Measurements from ENCODE around the gene NHS. TPM values are rescaled to one million over a fixed set of nuclear protein-coding genes. Genes with fewer than 3 reads are reported as not detected.

NHS gene
- total and polyA plus RNA-seq, 5 donors, result 0.61 to 1.7 (median 1.6) TPM

GRCh38 chrX:17405225-17405969 lies 30.4 kb downstream of the NHS start:
- Histone ChIP-seq H3K9me3 (ENCODE audit: control insufficient read depth, low read length) (no peaks in the 10 kb centered on the region), H3K27me3 (ENCODE audit: control insufficient read depth, insufficient read depth) (no peaks in the 10 kb centered on the region), H3K27ac (ENCODE audit: low read length) (no peak overlapping the region), H3K4me1 (ENCODE audit: control insufficient read depth, insufficient read depth, low read length) (peaks cover 3% of the 10 kb centered on the region), H3K4me3 (ENCODE audit: low read length) (no peak overlapping the region)
- DNase-seq (no peak), ATAC-seq (no peak)
- intact Hi-C loops (cut with DNase I), result no loop called here
- WGBS, result 87% methylated on average over 5 of the region's 5 CpGs

DNA sequence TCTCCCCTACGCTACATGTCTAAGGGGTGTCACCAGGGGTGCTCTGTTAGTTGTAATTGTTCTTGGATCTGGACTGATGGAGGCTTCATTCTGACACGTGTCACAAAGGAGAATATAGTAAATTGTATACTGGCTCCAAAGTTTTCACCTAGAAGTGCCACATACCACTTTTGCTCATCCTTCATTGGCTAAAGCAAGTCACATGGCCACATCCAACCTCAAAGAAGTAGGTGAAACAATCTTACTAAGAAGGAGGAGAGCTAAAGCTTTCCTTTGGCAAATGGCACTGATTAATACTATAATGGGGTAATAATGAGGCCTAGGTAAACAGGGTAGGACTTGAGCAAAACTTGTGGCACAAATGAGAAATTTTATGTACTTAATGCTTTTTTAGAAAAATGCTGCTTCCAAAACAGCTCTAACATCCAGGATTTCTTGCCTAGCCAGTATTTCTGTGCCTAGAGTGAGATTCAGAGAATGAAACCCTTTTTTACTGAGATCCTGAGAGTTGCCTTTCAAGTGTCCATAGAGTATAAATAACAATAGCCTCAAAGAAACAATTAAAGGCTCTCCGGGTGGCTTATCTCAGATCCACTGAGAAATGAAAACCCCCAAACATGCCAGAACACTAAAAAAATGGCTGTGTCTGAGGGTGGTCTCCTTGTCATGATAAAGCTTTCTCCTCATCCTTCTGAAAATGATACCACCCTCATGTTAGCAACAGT lies 34.7 kb downstream of the NHS start:
- WGBS, result 77% methylated on average over 3 of the region's 3 CpGs
- H3K27me3 ChIP-seq (ENCODE audit: control insufficient read depth, insufficient read depth), result no peaks in the 10 kb centered on the region
- no peak overlapping the region for H3K4me3 ChIP-seq (ENCODE audit: low read length)
- H3K4me1 ChIP-seq (ENCODE audit: control insufficient read depth, insufficient read depth, low read length), result no peaks in the 10 kb centered on the region
- ATAC-seq (no peak), DNase-seq (no peak)
- no peaks in the 10 kb centered on the region for H3K9me3 ChIP-seq (ENCODE audit: control insufficient read depth, low read length)
- intact Hi-C loops (cut with DNase I), result no loop called here
- H3K27ac ChIP-seq (ENCODE audit: low read length), result no peak overlapping the region

DNA sequence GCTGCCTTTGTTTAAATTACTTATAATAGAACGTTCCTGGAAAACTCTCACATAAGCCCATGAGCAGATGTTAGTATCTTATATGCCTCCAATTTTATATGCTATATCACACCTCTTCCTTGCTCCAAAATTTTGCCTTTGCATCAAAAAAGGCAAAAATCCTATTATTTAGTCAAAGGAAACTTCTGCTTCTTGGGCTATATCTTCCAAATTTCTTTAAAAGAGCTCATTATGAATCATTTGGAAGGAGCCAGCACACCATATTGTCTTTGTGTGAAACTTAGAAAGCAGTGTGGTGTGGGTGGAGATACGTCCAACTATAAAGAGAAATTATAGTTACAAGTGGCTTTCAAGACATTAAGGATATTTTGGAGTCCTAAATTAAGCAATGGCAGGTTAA lies 35.7 kb downstream of the NHS start:
- no peaks in the 10 kb centered on the region for H3K27me3 ChIP-seq (ENCODE audit: control insufficient read depth, insufficient read depth)
- H3K4me1 ChIP-seq (ENCODE audit: control insufficient read depth, insufficient read depth, low read length), result no peaks in the 10 kb centered on the region
- intact Hi-C loops (cut with DNase I), result no loop called here
- ATAC-seq (no peak), DNase-seq (no peak)
- 52% methylated on average over 2 of the region's 2 CpGs for WGBS
- no peaks in the 10 kb centered on the region for H3K9me3 ChIP-seq (ENCODE audit: control insufficient read depth, low read length)
- no peak overlapping the region for H3K27ac ChIP-seq (ENCODE audit: low read length)
- no peak overlapping the region for H3K4me3 ChIP-seq (ENCODE audit: low read length)

DNA sequence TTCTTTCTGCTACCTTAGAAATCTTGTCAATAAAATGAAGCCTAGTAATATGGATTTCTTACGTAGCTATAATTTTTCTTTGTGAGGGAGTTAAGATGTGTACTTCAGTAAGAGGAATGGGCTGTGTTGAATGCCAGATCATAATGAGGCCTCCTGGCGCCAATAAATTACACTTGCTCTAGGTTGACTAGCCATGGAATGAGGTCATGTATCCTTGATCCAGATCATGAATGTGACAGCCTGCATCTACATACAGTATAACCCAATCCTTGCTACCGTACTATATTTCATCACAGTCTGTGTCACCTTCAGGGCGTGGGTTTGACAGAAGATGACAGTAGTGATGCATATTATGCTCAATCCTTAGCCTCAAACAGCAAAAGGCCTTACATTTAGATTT lies 36.2 kb downstream of the NHS start:
- ATAC-seq (no peak), DNase-seq (no peak)
- no peaks in the 10 kb centered on the region for H3K9me3 ChIP-seq (ENCODE audit: control insufficient read depth, low read length)
- H3K27ac ChIP-seq (ENCODE audit: low read length), result no peak overlapping the region
- H3K4me1 ChIP-seq (ENCODE audit: control insufficient read depth, insufficient read depth, low read length), result no peaks in the 10 kb centered on the region
- no peaks in the 10 kb centered on the region for H3K27me3 ChIP-seq (ENCODE audit: control insufficient read depth, insufficient read depth)
- intact Hi-C loops (cut with DNase I), result no loop called here
- H3K4me3 ChIP-seq (ENCODE audit: low read length), result no peak overlapping the region
- 91% methylated on average over 4 of the region's 4 CpGs for WGBS

- 70% methylated on average over 4 of the region's 4 CpGs for whole genome bisulfite sequencing
- no peak for DNase-seq
- intact Hi-C loops (cut with DNase I), result no loop called here
- no peak for ATAC-seq
- no peak overlapping the region for H3K4me3 ChIP-seq (ENCODE audit: low read length)
- no peaks in the 10 kb centered on the region for H3K27me3 ChIP-seq (ENCODE audit: control insufficient read depth, insufficient read depth)
- H3K27ac ChIP-seq (ENCODE audit: low read length), result no peak overlapping the region
- no peaks in the 10 kb centered on the region for H3K4me1 ChIP-seq (ENCODE audit: control insufficient read depth, insufficient read depth, low read length)
- H3K9me3 ChIP-seq (ENCODE audit: control insufficient read depth, low read length), result no peaks in the 10 kb centered on the region
Measured at GRCh38 chrX:17412692-17413091, 37.7 kb downstream of the NHS start.

GRCh38 chrX:17413228-17413627 lies 38.2 kb downstream of the NHS start:
- Histone ChIP-seq H3K9me3 (ENCODE audit: control insufficient read depth, low read length) (no peaks in the 10 kb centered on the region), H3K4me3 (ENCODE audit: low read length) (no peak overlapping the region), H3K27me3 (ENCODE audit: control insufficient read depth, insufficient read depth) (no peaks in the 10 kb centered on the region), H3K4me1 (ENCODE audit: control insufficient read depth, insufficient read depth, low read length) (no peaks in the 10 kb centered on the region), H3K27ac (ENCODE audit: low read length) (no peak overlapping the region)
- ATAC-seq (no peak), DNase-seq (no peak)
- WGBS, result 85% methylated on average over 4 of the region's 4 CpGs
- intact Hi-C loops (cut with DNase I), result no loop called here

- H3K27me3 ChIP-seq (ENCODE audit: control insufficient read depth, insufficient read depth), result no peaks in the 10 kb centered on the region
- DNase-seq (no peak), ATAC-seq (no peak)
- intact Hi-C loops (cut with DNase I), result no loop called here
- peak overlapping the region; percentile 58 for H3K27ac ChIP-seq (ENCODE audit: low read length)
- H3K4me1 ChIP-seq (ENCODE audit: control insufficient read depth, insufficient read depth, low read length), result no peaks in the 10 kb centered on the region
- WGBS, result 66% methylated on average over 7 of the region's 7 CpGs
- H3K9me3 ChIP-seq (ENCODE audit: control insufficient read depth, low read length), result no peaks in the 10 kb centered on the region
- H3K4me3 ChIP-seq (ENCODE audit: low read length), result no peak overlapping the region
Measured at GRCh38 chrX:17414027-17414658, 39.1 kb downstream of the NHS start.

GRCh38 chrX:17414839-17415238 lies 39.8 kb downstream of the NHS start:
- intact Hi-C loops (cut with DNase I), result no loop called here
- H3K27ac ChIP-seq (ENCODE audit: low read length), result peak overlapping the region; percentile 58
- no peak overlapping the region for H3K4me3 ChIP-seq (ENCODE audit: low read length)
- ATAC-seq, result peak; percentile 84 to 87
- no peaks in the 10 kb centered on the region for H3K4me1 ChIP-seq (ENCODE audit: control insufficient read depth, insufficient read depth, low read length)
- no peaks in the 10 kb centered on the region for H3K9me3 ChIP-seq (ENCODE audit: control insufficient read depth, low read length)
- WGBS, result 12% methylated on average over 6 of the region's 6 CpGs
- H3K27me3 ChIP-seq (ENCODE audit: control insufficient read depth, insufficient read depth), result no peaks in the 10 kb centered on the region
- DNase-seq, result peak; percentile 57 to 82 (median 68)

GRCh38 chrX:17415242-17415810 lies 40.3 kb downstream of the NHS start:
- 29% methylated on average over 3 of the region's 3 CpGs for WGBS

GRCh38 chrX:17417372-17417771 lies 42.4 kb downstream of the NHS start:
- H3K4me3 ChIP-seq (ENCODE audit: low read length), result no peak overlapping the region
- DNase-seq, result no peak
- ATAC-seq, result no peak
- H3K4me1 ChIP-seq (ENCODE audit: control insufficient read depth, insufficient read depth, low read length), result no peaks in the 10 kb centered on the region
- H3K27ac ChIP-seq (ENCODE audit: low read length), result no peak overlapping the region
- intact Hi-C loops (cut with DNase I), result no loop called here
- no peaks in the 10 kb centered on the region for H3K27me3 ChIP-seq (ENCODE audit: control insufficient read depth, insufficient read depth)
- H3K9me3 ChIP-seq (ENCODE audit: control insufficient read depth, low read length), result no peaks in the 10 kb centered on the region

More at GRCh38 chrX:17415242-17415810, 40.3 kb downstream of the NHS start:
- DNase-seq (no peak), ATAC-seq (peak in 1 of 2 donors; percentile 14)
- H3K4me1 ChIP-seq (ENCODE audit: control insufficient read depth, insufficient read depth, low read length), result no peaks in the 10 kb centered on the region
- intact Hi-C loops (cut with DNase I), result no loop called here
- no peaks in the 10 kb centered on the region for H3K9me3 ChIP-seq (ENCODE audit: control insufficient read depth, low read length)
- H3K27me3 ChIP-seq (ENCODE audit: control insufficient read depth, insufficient read depth), result no peaks in the 10 kb centered on the region
- peak overlapping the region; percentile 58 for H3K27ac ChIP-seq (ENCODE audit: low read length)
- H3K4me3 ChIP-seq (ENCODE audit: low read length), result no peak overlapping the region

GRCh38 chrX:17425136-17425535 lies 50.1 kb downstream of the NHS start:
- H3K27me3 ChIP-seq (ENCODE audit: control insufficient read depth, insufficient read depth), result no peaks in the 10 kb centered on the region
- WGBS, result 60% methylated on average over 6 of the region's 6 CpGs
- no peak overlapping the region for H3K27ac ChIP-seq (ENCODE audit: low read length)
- peaks cover 2% of the 10 kb centered on the region for H3K4me1 ChIP-seq (ENCODE audit: control insufficient read depth, insufficient read depth, low read length)
- no peak overlapping the region for H3K4me3 ChIP-seq (ENCODE audit: low read length)
- no peaks in the 10 kb centered on the region for H3K9me3 ChIP-seq (ENCODE audit: control insufficient read depth, low read length)
- ATAC-seq (no peak), DNase-seq (no peak)
- intact Hi-C loops (cut with DNase I), result no loop called here
